Thyroid gland (tissue), 4 donors: ENCODE results near the gene TRAPPC2.
"Not testable (repeated sequence)": the region's sequence is repeated elsewhere in the genome, so short reads cannot be mapped to it uniquely, and the experiment has no call there.

Source experiments
- POLR2A ChIP-seq, 2 donors: fragments of 450-650 bp; IDR thresholded peaks; one replicate each; pipeline ENCODE4 v1.6.1; 2017; ENCODE audit warnings: antibody characterized with exemption in 2 of 2, mild to moderate bottlenecking in 2 of 2, moderate library complexity in 1 of 2
- TF ChIP-seq, protein P1 (sequence below), 6 experiments: fragments of 200-600 bp in 3 of 6; fragments of 450-650 bp in 3 of 6; sonication (generic) in 3 of 6; IDR thresholded peaks; one replicate each; pipeline ENCODE4 v1.5.1; 2016 to 2019; ENCODE audit warnings: antibody characterized with exemption in 6 of 6, mild to moderate bottlenecking in 2 of 6, inconsistent platforms in 1 of 6, moderate library complexity in 1 of 6

DNA sequence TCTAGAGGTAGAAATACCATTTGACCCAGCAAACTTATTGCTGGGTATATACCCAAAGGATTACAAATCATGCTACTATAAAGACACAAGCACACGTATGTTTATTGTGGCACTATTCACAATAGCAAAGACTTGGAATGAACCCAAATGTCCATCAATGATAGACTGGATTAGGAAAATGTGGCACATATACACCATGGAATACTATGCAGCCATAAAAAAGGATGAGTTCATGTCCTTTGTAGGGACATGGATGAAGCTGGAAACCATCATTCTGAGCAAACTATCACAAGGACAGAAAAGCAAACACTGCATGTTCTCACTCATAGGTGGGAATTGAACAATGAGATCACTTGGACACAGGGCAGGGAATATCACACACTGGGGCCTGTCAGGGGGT is 3.9 kb downstream of the TRAPPC2 start:
- TF ChIP-seq, protein P1, sequence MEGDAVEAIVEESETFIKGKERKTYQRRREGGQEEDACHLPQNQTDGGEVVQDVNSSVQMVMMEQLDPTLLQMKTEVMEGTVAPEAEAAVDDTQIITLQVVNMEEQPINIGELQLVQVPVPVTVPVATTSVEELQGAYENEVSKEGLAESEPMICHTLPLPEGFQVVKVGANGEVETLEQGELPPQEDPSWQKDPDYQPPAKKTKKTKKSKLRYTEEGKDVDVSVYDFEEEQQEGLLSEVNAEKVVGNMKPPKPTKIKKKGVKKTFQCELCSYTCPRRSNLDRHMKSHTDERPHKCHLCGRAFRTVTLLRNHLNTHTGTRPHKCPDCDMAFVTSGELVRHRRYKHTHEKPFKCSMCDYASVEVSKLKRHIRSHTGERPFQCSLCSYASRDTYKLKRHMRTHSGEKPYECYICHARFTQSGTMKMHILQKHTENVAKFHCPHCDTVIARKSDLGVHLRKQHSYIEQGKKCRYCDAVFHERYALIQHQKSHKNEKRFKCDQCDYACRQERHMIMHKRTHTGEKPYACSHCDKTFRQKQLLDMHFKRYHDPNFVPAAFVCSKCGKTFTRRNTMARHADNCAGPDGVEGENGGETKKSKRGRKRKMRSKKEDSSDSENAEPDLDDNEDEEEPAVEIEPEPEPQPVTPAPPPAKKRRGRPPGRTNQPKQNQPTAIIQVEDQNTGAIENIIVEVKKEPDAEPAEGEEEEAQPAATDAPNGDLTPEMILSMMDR (IDR thresholded peaks at IDR 0.05), result not testable (repeated sequence)
- TF ChIP-seq POLR2A (IDR thresholded peaks at IDR 0.05), result not testable (repeated sequence)
